ENCODE data around the gene LANCL2. TPM values are rescaled to one million over a fixed set of nuclear protein-coding genes. Genes with fewer than 3 reads are reported as not detected.
"Not testable (repeated sequence)": the region's sequence is repeated elsewhere in the genome, so short reads cannot be mapped to it uniquely, and the experiment has no call there.

Gene LANCL2
- polyA plus RNA-seq, 3 donors: 27.3 to 30.5 (median 28.7) TPM

- no peak for DNase-seq
Measured at GRCh38 chr7:55396233-55396785, 31.2 kb downstream of the LANCL2 start.

- no peak for DNase-seq
Measured at GRCh38 chr7:55397617-55398016, 32.5 kb downstream of the LANCL2 start.

- DNase-seq: no peak
Measured at GRCh38 chr7:55400191-55400590, 35.1 kb downstream of the LANCL2 start.

GRCh38 chr7:55402506-55402905 lies 37.4 kb downstream of the LANCL2 start:
- not testable (repeated sequence) for DNase-seq

- DNase-seq: no peak
Measured at GRCh38 chr7:55405856-55406541, 40.9 kb downstream of the LANCL2 start.

- no peak for DNase-seq
Measured at GRCh38 chr7:55409482-55410225, 44.5 kb downstream of the LANCL2 start.

GRCh38 chr7:55410667-55411239 lies 45.6 kb downstream of the LANCL2 start:
- DNase-seq: no peak

GRCh38 chr7:55411844-55412243 lies 46.7 kb downstream of the LANCL2 start:
- DNase-seq: no peak

GRCh38 chr7:55413442-55413841 lies 48.3 kb downstream of the LANCL2 start:
- DNase-seq: no peak

- peak; percentile 67 for DNase-seq
Measured at GRCh38 chr7:55415173-55415778, 50.1 kb downstream of the LANCL2 start.

GRCh38 chr7:55417456-55417855 lies 52.3 kb downstream of the LANCL2 start:
- DNase-seq: not testable (repeated sequence)

- peak; percentile 39 for DNase-seq
Measured at GRCh38 chr7:55420530-55420929, 55.4 kb downstream of the LANCL2 start.

- DNase-seq: no peak
Measured at GRCh38 chr7:55423277-55423711, 58.2 kb downstream of the LANCL2 start.

GRCh38 chr7:55423891-55424290 lies 58.8 kb downstream of the LANCL2 start:
- DNase-seq: no peak

GRCh38 chr7:55425141-55425752 lies 60.1 kb downstream of the LANCL2 start:
- no peak for DNase-seq

- no peak for DNase-seq
Measured at GRCh38 chr7:55426676-55427075, 61.5 kb downstream of the LANCL2 start.

- no peak for DNase-seq
Measured at GRCh38 chr7:55427342-55427741, 62.2 kb downstream of the LANCL2 start.

GRCh38 chr7:55427800-55428199 lies 62.7 kb downstream of the LANCL2 start:
- no peak for DNase-seq

GRCh38 chr7:55429835-55430499 lies 64.8 kb downstream of the LANCL2 start:
- DNase-seq: no peak

GRCh38 chr7:55431898-55432297 lies 66.8 kb downstream of the LANCL2 start:
- no peak for DNase-seq

GRCh38 chr7:55432506-55432905 lies 67.4 kb downstream of the LANCL2 start:
- no peak for DNase-seq

Measured in renal pelvis (tissue), 4 donors.